Stimulated activated CD4-positive, alpha-beta T cell treated with anti-CD3 and anti-CD28 coated beads, Interleukin-4, amount 100 ng/mL, for 1 hour (primary cell): ENCODE measurements around the gene IL11.
"Not testable (repeated sequence)": the region's sequence is repeated elsewhere in the genome, so short reads cannot be mapped to it uniquely, and the experiment has no call there.

Experiments
- DNase-seq: peaks from one replicate; pipeline ENCODE4 v3.0.0-alpha.2; 2020

The IL11 gene

GRCh38 chr19:55370305-55370988 lies at the start of gene IL11:
Gene IL11 (minus strand): TSS chr19:55370463. CDS start chr19:55370310, 153 bp downstream.
- DNase-seq = no peak

- DNase-seq = no peak
Measured at GRCh38 chr19:55419624-55420236, 49.5 kb upstream of the IL11 start.

- DNase-seq = no peak
Measured at GRCh38 chr19:55419103-55419502, 48.8 kb upstream of the IL11 start.

DNA sequence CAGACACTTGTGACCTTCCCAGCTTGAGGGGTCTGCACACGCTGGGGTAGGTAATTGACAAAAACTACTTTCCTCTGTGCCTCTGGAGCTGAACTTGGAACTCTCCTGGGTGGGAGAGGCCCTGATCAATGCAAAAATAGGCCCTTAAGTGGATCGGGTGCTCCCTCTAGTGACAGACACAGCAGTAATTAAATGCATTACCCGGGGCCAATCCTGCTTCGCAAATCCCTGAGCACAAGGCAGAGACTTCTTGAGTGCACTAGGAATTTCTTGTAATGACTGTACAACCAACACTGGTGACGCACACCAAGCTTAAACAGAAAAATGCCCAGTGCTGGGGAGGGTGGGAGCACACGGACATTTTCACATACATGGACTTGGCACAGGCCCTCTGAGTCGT lies 47.9 kb upstream of the IL11 start:
- peak; percentile 43 for DNase-seq

DNA sequence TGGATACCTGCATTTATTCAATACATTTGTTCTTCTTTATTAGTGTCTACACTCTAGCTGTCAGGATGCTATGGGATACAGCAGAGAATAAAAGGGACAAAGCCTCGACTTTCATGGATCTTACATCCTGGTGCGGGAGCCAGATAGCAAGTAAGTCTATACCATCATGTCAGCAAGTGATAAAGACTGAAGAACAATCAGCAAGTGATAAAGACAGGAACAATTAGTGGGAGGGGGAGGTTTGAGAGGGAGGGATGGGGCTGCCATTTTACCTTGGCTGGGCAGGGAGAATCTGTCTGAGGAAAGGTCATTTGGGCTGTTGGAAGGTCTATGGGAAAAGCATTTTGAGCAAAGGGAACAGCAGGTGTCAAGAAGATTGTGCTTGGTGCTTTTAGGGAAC lies 39.9 kb upstream of the IL11 start:
- DNase-seq = no peak

DNA sequence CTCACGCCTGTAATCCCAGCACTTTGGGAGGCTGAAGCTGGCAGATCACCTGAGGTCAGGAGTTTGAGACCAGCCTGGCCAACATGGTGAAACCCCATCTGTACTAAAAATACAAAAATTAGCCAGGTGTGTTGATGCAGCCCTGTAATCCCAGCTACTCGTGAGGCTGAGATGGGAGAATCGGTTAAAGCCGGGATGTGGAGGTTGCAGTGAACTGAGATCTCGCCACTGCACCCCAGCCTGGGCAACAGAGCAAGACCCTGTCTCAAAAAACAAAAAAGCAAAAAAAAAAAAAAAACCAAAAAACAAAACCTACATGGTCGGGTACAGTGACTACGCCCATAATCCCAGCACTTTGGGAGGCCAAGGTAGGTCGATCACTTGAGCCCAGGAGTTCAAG lies 38.9 kb upstream of the IL11 start:
- DNase-seq = not testable (repeated sequence)

GRCh38 chr19:55408533-55408872 lies 38.2 kb upstream of the IL11 start:
- DNase-seq = no peak

DNA sequence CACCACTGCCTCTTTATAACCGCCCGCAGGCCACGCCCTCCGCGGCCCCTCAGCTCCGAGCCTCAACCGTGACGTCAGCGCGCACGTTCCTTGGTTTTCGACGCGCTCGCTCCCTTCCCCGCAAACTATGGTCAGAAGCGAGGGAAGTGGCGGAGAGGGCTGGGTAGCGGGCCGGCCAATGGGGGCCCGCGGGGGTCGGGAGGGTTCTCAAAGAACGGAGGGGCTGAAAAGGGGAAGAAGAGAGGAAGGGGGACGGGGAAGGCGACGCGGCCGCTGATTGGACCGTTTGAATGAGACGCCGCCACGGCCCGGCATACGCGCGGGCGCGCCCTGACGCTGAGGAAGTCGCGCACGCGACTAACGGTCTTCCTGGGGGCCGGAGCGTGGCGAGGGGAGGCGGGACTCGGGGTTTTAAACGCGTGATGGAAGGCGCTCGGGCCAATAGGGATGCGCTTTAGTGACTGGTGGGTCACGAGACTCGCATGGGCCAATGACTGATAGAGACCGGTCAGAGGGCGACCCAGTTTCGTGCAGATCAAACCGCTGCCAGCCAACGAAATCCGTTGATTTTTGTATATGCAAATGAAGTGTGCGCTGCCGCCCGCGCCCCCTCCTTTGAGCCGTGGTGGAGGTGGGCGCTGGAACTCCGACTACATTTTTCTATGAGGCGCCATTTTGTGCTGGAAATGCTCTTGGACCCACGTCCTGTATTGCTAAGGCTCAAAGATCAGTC lies 37.7 kb upstream of the IL11 start:
- peak; percentile 95 for DNase-seq

- DNase-seq = not testable (repeated sequence)
Measured at GRCh38 chr19:55407550-55407799, 37.2 kb upstream of the IL11 start, which contains the start of gene UBE2S. Gene UBE2S (minus strand): TSS chr19:55407788. CDS start chr19:55407589, 199 bp downstream.

DNA sequence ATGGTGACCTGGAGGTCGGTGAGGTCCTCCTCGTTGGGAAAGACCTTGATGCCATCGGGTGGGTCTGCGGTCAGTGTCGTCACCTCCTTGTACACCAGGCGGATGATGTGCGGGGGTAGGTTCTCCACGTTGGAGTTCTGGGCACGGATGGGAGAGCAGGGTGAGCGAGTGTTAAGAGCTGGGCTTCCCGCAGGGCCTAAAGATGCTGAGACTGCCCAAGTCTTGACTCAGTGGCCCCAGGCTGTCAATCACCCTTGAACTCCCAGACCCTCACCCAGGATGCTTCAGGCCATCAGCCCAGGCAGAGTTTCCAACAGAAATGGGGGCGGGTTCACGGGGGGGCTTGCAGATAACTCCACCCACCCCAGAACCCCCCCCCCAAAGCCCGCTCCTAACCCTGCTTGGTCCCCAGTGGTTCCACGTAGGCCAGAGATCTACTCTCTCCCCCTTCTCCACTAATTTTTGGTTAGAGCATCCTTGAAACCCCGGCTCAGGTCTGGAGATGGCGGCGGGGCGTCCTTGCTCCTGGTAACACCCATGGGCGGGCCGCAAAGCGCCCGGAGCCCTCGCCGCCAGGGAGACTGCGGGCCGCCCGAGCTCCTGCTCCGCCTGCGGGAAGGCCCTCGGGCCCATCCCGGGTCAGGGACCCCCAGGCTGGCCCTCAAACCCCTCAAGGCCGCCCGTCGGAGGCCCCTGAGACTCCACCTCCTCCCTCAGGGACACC lies 36.7 kb upstream of the IL11 start:
- peak; percentile 36 for DNase-seq

- no peak for DNase-seq
Measured at GRCh38 chr19:55406091-55406825, 36.0 kb upstream of the IL11 start.

DNA sequence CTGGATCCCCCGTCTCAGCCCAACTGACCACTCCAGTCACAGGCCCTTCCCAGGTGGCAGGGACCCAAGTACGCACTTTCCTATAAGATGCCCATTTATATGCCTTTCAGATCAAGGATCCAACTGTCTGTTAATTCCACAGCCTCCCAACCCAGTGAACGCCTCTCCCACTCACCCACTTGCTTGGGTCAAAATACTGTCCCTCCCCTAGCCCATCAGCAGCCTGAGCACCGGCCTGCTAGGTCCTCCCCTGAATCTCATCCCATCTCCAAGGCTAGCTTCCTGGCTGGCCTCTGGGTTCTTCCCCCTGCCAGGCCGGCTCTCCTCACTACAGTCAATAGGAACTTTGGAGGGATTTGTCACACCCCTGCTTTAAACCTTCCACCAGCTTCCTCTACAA lies 35.4 kb upstream of the IL11 start:
- DNase-seq = no peak

DNA sequence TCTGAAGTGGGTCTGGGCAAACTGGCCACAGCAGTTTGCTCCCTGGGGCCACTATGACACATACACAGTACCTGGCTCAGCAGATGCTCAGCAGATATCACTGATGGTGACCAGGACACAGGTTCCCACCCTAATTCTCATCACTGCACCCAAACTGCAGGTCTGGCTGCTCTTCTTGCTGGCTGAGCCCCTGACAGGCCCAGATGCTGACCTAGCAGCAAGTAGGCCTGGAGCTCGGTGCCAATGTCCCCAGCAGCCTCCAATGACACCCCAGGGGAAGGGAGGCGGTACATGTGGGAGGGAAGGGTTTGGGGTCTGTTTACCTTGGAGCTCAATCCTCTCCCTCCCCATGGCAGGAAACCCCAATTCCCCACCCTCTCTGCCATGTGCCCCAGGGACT lies 32.2 kb upstream of the IL11 start:
- DNase-seq = no peak

DNA sequence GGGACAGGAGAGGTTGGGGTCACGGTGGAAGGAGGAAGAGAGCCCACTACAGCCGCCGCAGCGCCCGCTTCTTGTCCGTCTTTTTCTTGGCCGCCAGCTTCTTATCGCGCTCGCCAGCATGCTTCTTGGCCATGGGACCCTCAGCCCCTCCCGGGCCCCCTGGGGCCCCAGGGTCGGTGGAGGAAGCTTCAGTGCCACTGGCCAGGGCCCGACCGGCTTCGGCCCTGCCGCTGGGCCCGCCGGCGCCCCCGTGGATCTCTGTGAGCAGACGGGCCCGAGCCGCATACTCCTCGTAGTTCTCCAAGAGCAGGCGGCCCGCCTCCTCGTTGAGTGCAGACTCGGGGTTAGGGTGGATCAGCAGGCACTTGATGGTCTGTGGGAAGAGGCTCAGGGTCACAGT lies 31.1 kb upstream of the IL11 start:
- DNase-seq = not testable (repeated sequence)

- DNase-seq = no peak
Measured at GRCh38 chr19:55400281-55401087, 30.2 kb upstream of the IL11 start.

DNA sequence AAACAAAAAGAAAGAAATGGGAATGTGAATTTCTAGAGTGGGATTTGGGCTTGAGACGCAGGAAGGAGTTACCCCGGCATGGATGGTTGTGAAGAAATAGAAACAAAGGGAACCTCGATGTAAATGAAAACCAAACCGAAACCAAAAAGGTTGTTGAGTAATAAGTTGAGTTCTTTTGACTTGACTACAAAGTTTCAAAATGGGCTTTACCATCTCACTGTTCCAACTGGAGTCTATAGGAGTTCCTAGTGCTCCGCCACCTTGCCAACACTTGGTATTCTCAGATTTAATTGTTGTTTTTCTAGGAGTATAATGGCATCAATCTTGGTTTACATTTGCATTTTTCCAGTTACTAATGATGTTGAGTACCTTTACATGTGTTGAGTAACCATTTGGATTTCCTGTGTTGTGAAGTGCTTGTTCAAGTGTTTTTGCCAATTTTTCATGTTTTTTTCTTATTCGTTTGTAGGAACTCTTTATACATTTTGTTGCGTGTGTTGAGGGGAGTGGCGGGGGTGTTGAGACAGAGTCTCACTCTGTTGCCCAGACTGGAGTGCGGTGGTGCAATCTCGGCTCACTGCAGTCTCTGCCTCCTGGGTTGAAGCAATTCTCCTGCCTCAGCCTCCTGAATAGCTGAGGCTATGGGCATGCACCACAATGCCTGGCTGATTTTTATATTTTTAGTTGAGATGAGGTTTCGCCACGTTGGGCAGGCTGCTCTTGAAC lies 28.1 kb upstream of the IL11 start:
- DNase-seq = no peak

- no peak for DNase-seq
Measured at GRCh38 chr19:55392820-55393761, 22.8 kb upstream of the IL11 start.

DNA sequence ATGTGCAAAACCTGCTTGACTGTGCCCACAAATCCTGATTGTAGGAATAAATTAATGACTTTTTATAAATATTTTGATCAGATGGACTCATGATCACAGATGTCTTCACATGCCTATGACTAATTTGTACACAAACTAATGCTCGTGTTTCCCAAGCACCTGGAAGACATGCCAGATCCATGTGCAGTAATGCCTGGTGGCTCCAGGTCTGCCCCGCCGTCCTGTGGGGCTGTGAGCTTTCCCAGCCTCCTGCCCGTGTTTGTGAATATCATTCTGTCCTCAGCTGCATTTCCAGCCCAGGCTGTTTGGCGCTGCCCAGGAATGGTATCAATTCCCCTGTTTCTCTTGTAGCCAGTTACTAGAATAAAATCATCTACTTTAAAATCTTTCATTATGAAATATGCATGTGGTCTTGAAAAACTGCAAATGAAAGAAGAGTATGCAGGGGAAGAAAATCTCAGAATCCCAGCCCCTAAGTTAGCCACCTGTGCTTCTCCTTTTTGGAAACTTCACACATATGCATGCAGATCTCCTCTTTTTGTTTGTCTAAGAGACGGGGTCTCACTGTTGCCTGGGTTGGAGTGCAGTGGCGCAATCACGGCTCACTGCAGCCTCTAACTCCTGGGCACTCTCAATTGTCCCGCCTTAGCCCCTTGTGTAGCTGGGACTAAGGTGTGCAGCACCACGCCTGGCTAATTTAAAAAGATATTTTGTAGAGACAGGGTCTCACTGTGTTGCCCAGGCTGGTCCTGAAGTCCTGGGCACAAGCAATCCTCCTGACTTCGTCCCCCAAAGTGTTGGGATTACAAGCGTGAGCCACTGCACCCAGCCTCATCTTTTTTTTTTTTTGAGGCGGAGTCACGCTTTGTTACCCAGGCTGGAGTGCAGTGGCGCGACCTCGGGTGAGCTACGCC lies 21.7 kb upstream of the IL11 start:
- DNase-seq = no peak

GRCh38 chr19:55391191-55391670 lies 21.0 kb upstream of the IL11 start:
- DNase-seq = no peak
